ENCODE data around the gene SDHB. TPM values are rescaled to one million over a fixed set of nuclear protein-coding genes. Genes with fewer than 3 reads are reported as not detected.

Gene SDHB
- total and polyA plus RNA-seq, 4 donors = 55.1 to 130 (median 71.7) TPM

DNA sequence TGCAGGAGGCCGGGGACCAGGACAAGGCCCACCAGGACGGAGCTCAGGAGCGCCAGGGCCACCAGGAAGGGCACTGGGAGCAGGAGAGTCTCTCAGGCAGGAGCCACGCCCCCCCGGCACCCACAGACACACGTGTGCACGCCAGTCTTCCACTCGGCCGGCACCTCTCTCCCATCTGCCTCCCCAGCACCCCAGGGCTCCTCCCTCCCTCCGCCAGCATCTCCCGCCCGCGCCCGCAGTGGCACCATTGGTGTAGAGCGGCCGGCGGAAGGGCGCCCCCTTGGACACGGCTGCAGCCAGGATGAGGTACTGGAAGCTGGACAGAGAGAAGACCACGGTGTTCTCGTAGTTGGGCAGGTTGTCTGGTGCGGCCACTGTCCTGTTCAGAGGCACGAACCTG lies 67.3 kb downstream of the SDHB start:
- no peak overlapping the region for H3K27ac ChIP-seq (ENCODE audit: low read depth in 1 of 2, low read length in 2 of 2)
- 81 to 85% methylated on average over 23 of the region's 23 CpGs for WGBS, 2 donors
- no peaks in the 10 kb centered on the region for H3K4me1 ChIP-seq (ENCODE audit: control insufficient read depth in 1 of 2, insufficient read depth in 2 of 2, low read length in 2 of 2)
- no peaks in the 10 kb centered on the region for H3K9me3 ChIP-seq (ENCODE audit: control insufficient read depth, low read length)
- no peak for DNase-seq
- intact Hi-C loops (cut with DNase I) = no loop called here
- H3K36me3 ChIP-seq (ENCODE audit: control insufficient read depth in 1 of 2, insufficient read depth in 2 of 2, low read length in 1 of 2) = no peaks in the 10 kb centered on the region
- no peak overlapping the region for H3K4me3 ChIP-seq (ENCODE audit: low read length in 2 of 2)
- ATAC-seq (ENCODE audit: low FRiP score) = no peak
- no peaks in the 10 kb centered on the region for H3K27me3 ChIP-seq (ENCODE audit: control insufficient read depth in 1 of 2, insufficient read depth in 2 of 2, low read length in 1 of 2)

DNA sequence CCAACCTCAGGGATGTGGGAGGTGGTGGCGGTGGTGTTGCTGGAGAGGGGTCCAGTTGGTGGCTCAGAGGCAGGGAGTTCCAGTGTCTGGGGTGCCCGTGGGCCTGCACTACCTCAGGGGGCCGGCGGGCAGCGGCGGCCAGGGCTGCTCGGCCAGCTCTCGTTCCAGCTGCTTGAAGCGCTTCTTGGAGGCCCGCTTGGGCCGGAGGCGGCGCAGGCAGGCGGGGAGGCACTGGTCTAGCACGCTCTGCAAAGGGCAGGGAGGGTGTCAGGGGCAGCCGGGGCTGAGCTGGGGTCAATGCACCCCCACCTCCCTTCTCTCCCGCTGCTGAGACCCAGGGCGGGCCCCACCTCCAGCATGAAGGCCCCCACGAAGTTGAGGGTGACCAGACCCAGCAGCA lies 67.7 kb downstream of the SDHB start:
- no peaks in the 10 kb centered on the region for H3K27me3 ChIP-seq (ENCODE audit: control insufficient read depth in 1 of 2, insufficient read depth in 2 of 2, low read length in 1 of 2)
- intact Hi-C loops (cut with DNase I) = no loop called here
- no peaks in the 10 kb centered on the region for H3K4me1 ChIP-seq (ENCODE audit: control insufficient read depth in 1 of 2, insufficient read depth in 2 of 2, low read length in 2 of 2)
- H3K9me3 ChIP-seq (ENCODE audit: control insufficient read depth, low read length) = no peaks in the 10 kb centered on the region
- DNase-seq (no peak), ATAC-seq (ENCODE audit: low FRiP score) (no peak)
- H3K4me3 ChIP-seq (ENCODE audit: low read length in 2 of 2) = no peak overlapping the region
- no peak overlapping the region for H3K27ac ChIP-seq (ENCODE audit: low read depth in 1 of 2, low read length in 2 of 2)
- WGBS, 2 donors = 87 to 88% methylated on average over 18 to 19 of the region's 19 CpGs
- no peaks in the 10 kb centered on the region for H3K36me3 ChIP-seq (ENCODE audit: control insufficient read depth in 1 of 2, insufficient read depth in 2 of 2, low read length in 1 of 2)

DNA sequence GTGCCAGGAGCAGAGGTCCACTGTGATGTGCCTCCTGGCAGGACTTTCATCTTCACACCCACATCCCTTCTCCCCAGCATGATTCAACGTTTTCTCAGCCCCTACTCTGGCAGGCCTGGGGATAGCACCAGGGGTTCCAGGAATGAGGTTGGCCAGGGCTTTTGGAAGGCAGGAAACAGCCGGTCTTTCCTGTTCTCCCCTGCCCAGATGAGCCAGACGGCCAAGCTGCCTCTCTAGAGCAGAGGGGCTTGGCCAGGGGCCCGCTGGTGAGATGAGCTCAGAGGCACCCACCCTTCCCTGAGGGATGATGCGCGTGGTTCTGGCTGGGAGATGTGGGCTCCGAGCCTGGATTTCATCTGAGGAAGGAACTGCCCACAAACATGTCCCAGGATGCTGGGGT lies 69.1 kb downstream of the SDHB start:
- Histone ChIP-seq H3K27me3 (ENCODE audit: control insufficient read depth in 1 of 2, insufficient read depth in 2 of 2, low read length in 1 of 2) (no peaks in the 10 kb centered on the region), H3K9me3 (ENCODE audit: control insufficient read depth, low read length) (no peaks in the 10 kb centered on the region), H3K27ac (ENCODE audit: low read depth in 1 of 2, low read length in 2 of 2) (no peak overlapping the region), H3K36me3 (ENCODE audit: control insufficient read depth in 1 of 2, insufficient read depth in 2 of 2, low read length in 1 of 2) (no peaks in the 10 kb centered on the region), H3K4me1 (ENCODE audit: control insufficient read depth in 1 of 2, insufficient read depth in 2 of 2, low read length in 2 of 2) (no peaks in the 10 kb centered on the region), H3K4me3 (ENCODE audit: low read length in 2 of 2) (no peak overlapping the region)
- DNase-seq (peak; percentile 94 to 95), ATAC-seq (ENCODE audit: low FRiP score) (peak; percentile 62)
- intact Hi-C loops (cut with DNase I) = no loop called here
- 1 to 7% methylated on average over 7 of the region's 7 CpGs for WGBS, 2 donors

DNA sequence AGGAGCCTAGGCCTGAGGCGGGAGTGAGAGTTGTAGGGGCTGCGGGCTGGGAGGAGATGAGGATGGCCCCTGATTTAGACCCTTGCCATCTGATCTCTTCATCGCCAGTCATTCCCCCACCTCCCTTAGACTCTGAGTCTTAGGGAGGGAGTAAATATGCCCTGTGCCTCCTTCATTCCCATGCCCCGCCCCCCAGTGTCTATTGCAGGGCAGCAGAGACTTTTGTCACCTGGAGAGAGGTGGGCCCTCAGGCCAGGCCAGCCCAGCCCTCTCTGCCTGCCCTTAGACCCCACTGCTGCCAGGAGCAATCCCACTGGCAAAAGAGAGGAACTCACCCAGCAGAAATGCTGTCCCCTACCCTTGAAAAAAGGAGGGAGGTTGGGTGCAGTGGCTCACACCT lies 70.2 kb downstream of the SDHB start:
- H3K27me3 ChIP-seq (ENCODE audit: control insufficient read depth in 1 of 2, insufficient read depth in 2 of 2, low read length in 1 of 2) = no peaks in the 10 kb centered on the region
- no peak for DNase-seq
- no peaks in the 10 kb centered on the region for H3K4me1 ChIP-seq (ENCODE audit: control insufficient read depth in 1 of 2, insufficient read depth in 2 of 2, low read length in 2 of 2)
- intact Hi-C loops (cut with DNase I) = no loop called here
- H3K27ac ChIP-seq (ENCODE audit: low read depth in 1 of 2, low read length in 2 of 2) = no peak overlapping the region
- WGBS, 2 donors = 92 to 94% methylated on average over 4 of the region's 4 CpGs
- no peaks in the 10 kb centered on the region for H3K9me3 ChIP-seq (ENCODE audit: control insufficient read depth, low read length)
- H3K36me3 ChIP-seq (ENCODE audit: control insufficient read depth in 1 of 2, insufficient read depth in 2 of 2, low read length in 1 of 2) = no peaks in the 10 kb centered on the region
- no peak overlapping the region for H3K4me3 ChIP-seq (ENCODE audit: low read length in 2 of 2)
- ATAC-seq (ENCODE audit: low FRiP score) = no peak

DNA sequence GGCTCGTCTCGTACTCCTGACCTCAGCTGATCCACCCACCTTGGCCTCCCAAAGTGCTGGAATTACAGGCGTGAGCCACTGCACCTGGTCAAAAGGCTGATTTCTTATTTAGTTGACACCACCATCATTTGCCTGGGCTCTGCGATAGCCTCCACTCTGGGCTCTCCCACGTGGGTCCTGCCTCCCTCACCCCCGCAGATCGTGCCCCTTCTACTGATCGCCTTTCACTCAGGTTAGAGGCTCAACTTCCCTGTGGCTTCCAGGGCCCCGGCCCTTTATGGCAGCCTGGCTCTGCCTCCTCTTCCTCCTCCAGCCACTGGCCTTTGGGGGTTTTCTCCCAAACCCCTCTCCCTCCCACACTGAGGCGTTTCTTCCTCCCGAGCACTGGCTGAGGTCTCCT lies 70.9 kb downstream of the SDHB start:
- ATAC-seq (ENCODE audit: low FRiP score) (no peak), DNase-seq (no peak)
- Histone ChIP-seq H3K9me3 (ENCODE audit: control insufficient read depth, low read length) (no peaks in the 10 kb centered on the region), H3K27me3 (ENCODE audit: control insufficient read depth in 1 of 2, insufficient read depth in 2 of 2, low read length in 1 of 2) (no peaks in the 10 kb centered on the region), H3K4me3 (ENCODE audit: low read length in 2 of 2) (no peak overlapping the region), H3K36me3 (ENCODE audit: control insufficient read depth in 1 of 2, insufficient read depth in 2 of 2, low read length in 1 of 2) (no peaks in the 10 kb centered on the region), H3K27ac (ENCODE audit: low read depth in 1 of 2, low read length in 2 of 2) (no peak overlapping the region), H3K4me1 (ENCODE audit: control insufficient read depth in 1 of 2, insufficient read depth in 2 of 2, low read length in 2 of 2) (no peaks in the 10 kb centered on the region)
- intact Hi-C loops (cut with DNase I) = no loop called here
- 87% methylated on average over 11 of the region's 11 CpGs for WGBS, 2 donors

DNA sequence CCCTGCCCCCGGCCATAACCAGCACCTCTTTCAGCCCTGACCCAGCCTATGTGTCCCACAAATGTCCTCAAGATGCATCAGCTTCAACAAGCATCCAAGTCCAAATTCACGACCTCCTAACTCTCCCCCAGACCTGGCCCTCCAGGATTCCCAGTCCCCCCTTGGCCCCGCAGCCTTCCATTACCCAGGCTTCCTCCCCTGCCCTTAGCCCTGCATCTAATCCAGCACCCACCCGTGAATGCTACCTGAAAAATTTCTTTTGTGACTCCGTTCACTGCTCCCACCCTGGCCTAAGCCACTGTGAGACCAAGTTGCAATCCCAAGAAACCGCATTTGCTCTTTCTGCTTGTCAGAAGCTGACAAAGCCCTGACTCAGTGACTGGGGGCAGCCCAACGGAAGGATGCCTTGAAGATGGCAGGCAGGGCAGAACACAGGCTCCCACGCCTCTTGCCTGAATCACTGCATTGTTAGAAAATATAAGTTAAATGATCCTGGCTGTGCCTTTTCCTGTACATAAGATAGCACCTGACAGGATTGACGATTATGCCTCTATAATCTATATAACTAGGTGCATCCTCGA lies 72.5 kb downstream of the SDHB start:
- DNase-seq = no peak
- H3K27ac ChIP-seq (ENCODE audit: low read depth in 1 of 2, low read length in 2 of 2) = no peak overlapping the region
- no peak for ATAC-seq (ENCODE audit: low FRiP score)
- H3K27me3 ChIP-seq (ENCODE audit: control insufficient read depth in 1 of 2, insufficient read depth in 2 of 2, low read length in 1 of 2) = no peaks in the 10 kb centered on the region
- H3K4me1 ChIP-seq (ENCODE audit: control insufficient read depth in 1 of 2, insufficient read depth in 2 of 2, low read length in 2 of 2) = no peaks in the 10 kb centered on the region
- no peaks in the 10 kb centered on the region for H3K9me3 ChIP-seq (ENCODE audit: control insufficient read depth, low read length)
- intact Hi-C loops (cut with DNase I) = loop anchor here in 1 of 2 donors (2.0 kb wide), 1 partner anchor 15 kb away; no protein-coding TSS in a partner anchor
- no peak overlapping the region for H3K4me3 ChIP-seq (ENCODE audit: low read length in 2 of 2)
- 81 to 86% methylated on average over 10 of the region's 10 CpGs for WGBS, 2 donors
- H3K36me3 ChIP-seq (ENCODE audit: control insufficient read depth in 1 of 2, insufficient read depth in 2 of 2, low read length in 1 of 2) = no peaks in the 10 kb centered on the region

DNA sequence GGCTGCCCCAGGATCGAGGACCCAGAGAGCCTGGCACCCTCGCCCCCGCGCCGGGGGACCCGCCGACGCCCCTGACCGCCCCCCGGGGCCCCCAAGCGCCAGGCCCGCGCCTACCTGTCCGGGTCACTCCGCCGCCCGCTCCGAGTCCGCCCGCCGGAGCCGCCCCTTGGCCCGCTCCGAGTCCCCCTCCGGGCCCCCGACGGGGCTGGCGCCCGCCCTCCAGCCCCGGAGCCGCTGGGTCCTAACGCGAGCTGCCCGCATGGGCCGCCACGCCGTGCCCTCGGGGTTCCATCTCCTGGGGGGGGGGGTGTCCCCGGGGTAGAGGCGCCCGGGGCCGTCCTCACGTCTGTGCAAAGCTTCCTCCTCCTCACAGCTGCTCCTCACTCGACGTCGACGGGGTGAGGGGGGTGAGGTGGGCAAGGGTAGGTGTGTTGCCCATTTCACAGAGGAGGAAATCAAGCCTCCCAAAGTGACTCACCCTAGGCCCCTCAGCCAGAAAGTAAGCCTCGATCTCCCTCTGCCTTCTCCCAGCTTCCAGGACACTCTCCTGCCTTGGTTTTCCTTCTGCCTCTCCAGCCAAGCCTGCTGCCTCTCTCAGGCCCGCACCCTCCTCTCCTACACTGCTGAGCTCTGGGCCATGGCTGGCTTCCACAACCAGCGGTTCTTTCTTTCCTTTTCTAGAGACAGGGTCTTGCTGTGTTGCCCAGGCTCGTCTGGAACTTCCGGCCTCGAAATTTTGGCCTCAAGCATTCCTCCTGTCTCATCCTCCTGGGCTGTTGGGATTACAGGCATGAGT lies 73.2 kb downstream of the SDHB start, which contains the start of gene MFAP2:
Gene MFAP2, minus strand, starts transcription at position 148 of the 796 bp plus-strand sequence. CDS start 2,347 bp downstream, outside the sequence.
- Histone ChIP-seq H3K9me3 (ENCODE audit: control insufficient read depth, low read length) (no peaks in the 10 kb centered on the region), H3K36me3 (ENCODE audit: control insufficient read depth in 1 of 2, insufficient read depth in 2 of 2, low read length in 1 of 2) (no peaks in the 10 kb centered on the region), H3K4me3 (ENCODE audit: low read length in 2 of 2) (peak within 1 kb of the TSS; percentile 48 to 73), H3K27ac (ENCODE audit: low read depth in 1 of 2, low read length in 2 of 2) (peak within 1 kb of the TSS in 1 of 2 donors; percentile 59), H3K4me1 (ENCODE audit: control insufficient read depth in 1 of 2, insufficient read depth in 2 of 2, low read length in 2 of 2) (no peaks in the 10 kb centered on the region), H3K27me3 (ENCODE audit: control insufficient read depth in 1 of 2, insufficient read depth in 2 of 2, low read length in 1 of 2) (no peaks in the 10 kb centered on the region)
- WGBS, 2 donors = 4% methylated on average over 46 to 53 of the region's 53 CpGs
- intact Hi-C loops (cut with DNase I) = loop anchor here in 1 of 2 donors (2.0 kb wide), 1 partner anchor 14 kb away; no protein-coding TSS in a partner anchor
- peak; percentile 38 for ATAC-seq (ENCODE audit: low FRiP score)
- no peak for DNase-seq

DNA sequence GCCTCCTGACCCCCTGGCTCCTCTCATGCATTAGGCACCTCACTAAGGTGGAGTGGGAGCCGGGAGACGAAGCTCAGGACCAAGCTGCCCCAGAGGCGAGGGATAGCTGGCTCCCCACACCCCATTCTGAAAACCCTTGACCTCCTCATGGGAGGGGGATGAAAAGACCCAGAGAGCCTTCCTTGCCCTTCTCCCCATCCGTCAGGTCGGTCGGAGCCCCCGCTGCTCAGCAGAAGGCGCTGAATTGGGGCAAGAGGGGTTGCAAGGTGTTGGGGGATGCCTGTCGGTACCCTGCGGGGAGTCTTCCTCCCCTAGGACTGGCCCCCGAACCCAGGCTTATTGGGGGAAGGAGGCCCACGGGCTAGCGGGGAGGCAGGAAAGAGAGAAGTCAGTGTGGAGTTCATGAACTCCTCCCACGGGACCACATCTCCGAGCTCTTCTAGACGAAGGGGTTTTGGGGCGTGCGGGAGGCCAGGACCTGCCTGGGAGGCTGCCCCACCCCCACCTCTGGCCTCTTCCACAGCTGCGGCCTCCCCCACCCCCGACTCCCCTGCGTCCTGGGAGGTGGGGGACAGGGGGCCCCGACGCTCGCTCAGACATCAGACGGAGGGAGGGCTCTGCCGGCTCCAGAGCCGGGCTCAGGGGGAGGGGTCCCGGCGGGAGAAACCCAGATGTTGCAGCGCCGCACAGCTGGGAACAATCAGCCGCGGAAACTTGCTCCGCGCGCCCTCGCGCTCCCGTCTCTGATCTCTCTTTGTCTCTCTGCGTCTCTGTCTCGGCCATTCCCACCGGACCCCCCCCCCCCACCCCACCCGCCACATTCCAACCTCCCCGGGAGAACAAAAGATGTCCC lies 74.1 kb downstream of the SDHB start:
- H3K27me3 ChIP-seq (ENCODE audit: control insufficient read depth in 1 of 2, insufficient read depth in 2 of 2, low read length in 1 of 2) = no peaks in the 10 kb centered on the region
- H3K27ac ChIP-seq (ENCODE audit: low read depth in 1 of 2, low read length in 2 of 2) = peak overlapping the region in 1 of 2 donors; percentile 59
- no peaks in the 10 kb centered on the region for H3K9me3 ChIP-seq (ENCODE audit: control insufficient read depth, low read length)
- 3 to 4% methylated on average over 33 to 44 of the region's 44 CpGs for WGBS, 2 donors
- peak overlapping the region; percentile 48 to 73 for H3K4me3 ChIP-seq (ENCODE audit: low read length in 2 of 2)
- DNase-seq = no peak
- peak; percentile 3 for ATAC-seq (ENCODE audit: low FRiP score)
- H3K4me1 ChIP-seq (ENCODE audit: control insufficient read depth in 1 of 2, insufficient read depth in 2 of 2, low read length in 2 of 2) = no peaks in the 10 kb centered on the region
- H3K36me3 ChIP-seq (ENCODE audit: control insufficient read depth in 1 of 2, insufficient read depth in 2 of 2, low read length in 1 of 2) = no peaks in the 10 kb centered on the region
- intact Hi-C loops (cut with DNase I) = loop anchor here in 1 of 2 donors (2.0 kb wide), 1 partner anchor 13 kb away; no protein-coding TSS in a partner anchor
